Common myeloid progenitor, CD34-positive (primary cell): ENCODE measurements around the gene RAVER2.

Experiments
- CTCF ChIA-PET: fragments of 350-600 bp; sonication (Branson Sonifier 250); formaldehyde crosslinking; loops from one replicate; lab custom pipeline; 2021; ENCODE audit warnings: antibody characterized with exemption; lab: Charles Lee
- POLR2A ChIA-PET: fragments of 350-600 bp; sonication (Branson Sonifier 250); formaldehyde crosslinking; loops from one replicate; lab custom pipeline; 2021; ENCODE audit warnings: antibody characterized with exemption; lab: Charles Lee
- DNase-seq, 3 donors: peaks; one replicate each; pipeline versions ENCODE4 v3.0.0 to v3.0.0-alpha.2; 2013
- H3K27ac ChIP-seq, 2 experiments: 1 replicate in 1 of 2; 2 replicates in 1 of 2; pipeline ENCODE4 v1.7.0; 2013; ENCODE audit warnings: inconsistent platforms in 2 of 2, low read length in 2 of 2, mild to moderate bottlenecking in 2 of 2, low read depth in 1 of 2, moderate library complexity in 1 of 2; ENCODE audit not compliant: severe bottlenecking in 2 of 2, insufficient read depth in 1 of 2, poor library complexity in 1 of 2
- H3K27me3 ChIP-seq, 5 experiments: replicated peaks in 2 of 5; 1 replicate in 3 of 5; 2 replicates in 2 of 5; pipeline versions ENCODE4 v1.6.1 to v1.7.0; 2013; ENCODE audit warnings: low read length in 4 of 5, mild to moderate bottlenecking in 2 of 5, moderate library complexity in 2 of 5, inconsistent platforms in 1 of 5; ENCODE audit not compliant: insufficient read depth in 5 of 5, control insufficient read depth in 4 of 5
- H3K36me3 ChIP-seq, 4 experiments: 1 replicate in 2 of 4; 2 replicates in 2 of 4; pipeline versions ENCODE4 v1.6.1 to v1.7.0; 2013; ENCODE audit warnings: low read length in 3 of 4, control low read depth in 1 of 4, mild to moderate bottlenecking in 1 of 4; ENCODE audit not compliant: control insufficient read depth in 4 of 4, insufficient read depth in 4 of 4
- H3K4me1 ChIP-seq, 4 experiments: 1 replicate in 3 of 4; 2 replicates in 1 of 4; pipeline versions ENCODE4 v1.6.1 to v1.7.1; 2013; ENCODE audit warnings: low read length in 3 of 4, mild to moderate bottlenecking in 3 of 4, control low read depth in 1 of 4, inconsistent platforms in 1 of 4, moderate library complexity in 1 of 4; ENCODE audit not compliant: control insufficient read depth in 4 of 4, insufficient read depth in 4 of 4; ENCODE audit errors: control extremely low read depth in 1 of 4
- H3K4me3 ChIP-seq, 7 experiments: 1 replicate in 4 of 7; 2 replicates in 3 of 7; pipeline versions ENCODE4 v1.5.1 to v1.7.0; 2013; ENCODE audit warnings: mild to moderate bottlenecking in 7 of 7, low read length in 6 of 7, moderate library complexity in 6 of 7, inconsistent platforms in 2 of 7, low read depth in 2 of 7, control low read depth in 1 of 7; ENCODE audit not compliant: insufficient read depth in 4 of 7, control insufficient read depth in 1 of 7; ENCODE audit errors: extremely low read depth in 1 of 7
- H3K9me3 ChIP-seq, 5 experiments: 1 replicate in 4 of 5; 2 replicates in 1 of 5; pipeline versions ENCODE4 v1.6.1 to v1.7.1; 2013; ENCODE audit warnings: low read length in 4 of 5, mild to moderate bottlenecking in 2 of 5, inconsistent platforms in 1 of 5, low read depth in 1 of 5, moderate library complexity in 1 of 5; ENCODE audit not compliant: control insufficient read depth in 4 of 5, insufficient read depth in 2 of 5; ENCODE audit errors: control extremely low read depth in 1 of 5
- WGBS: methylation state at CpG from one replicate; pipeline ENCODE4 v1.1.5; 2013; ENCODE audit not compliant: insufficient coverage; 5-methylcytosine and 5-hydroxymethylcytosine counted together

RAVER2 gene

DNA sequence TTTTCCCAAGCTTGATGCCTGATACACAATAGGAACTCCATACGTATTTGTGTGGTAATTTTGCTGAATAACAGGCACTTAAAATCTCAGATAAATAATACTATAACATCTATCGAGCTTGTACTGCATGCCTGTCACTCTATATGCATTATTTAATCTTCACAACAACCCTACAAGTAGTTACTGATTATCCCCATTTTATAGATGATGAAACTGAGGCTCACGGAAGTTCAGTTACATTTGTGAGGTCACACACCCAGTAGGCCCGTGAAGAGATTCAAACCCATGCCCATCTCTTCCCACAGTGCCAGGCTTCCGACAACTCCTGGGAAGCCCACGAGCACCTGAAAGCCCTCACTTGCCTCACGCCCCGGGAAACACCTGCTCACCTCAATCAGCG lies 98.8 kb downstream of the RAVER2 start:
- H3K9me3 ChIP-seq: no peaks in the 10 kb centered on the region
- H3K27ac ChIP-seq: no peak overlapping the region
- H3K27me3 ChIP-seq: no peaks in the 10 kb centered on the region
- H3K36me3 ChIP-seq: peaks cover 14 to 89% (median 69%) of the 10 kb centered on the region in 4 experiments
- no peak for DNase-seq
- CTCF ChIA-PET: interaction anchor here (0.6 kb wide), 1 partner anchor 47 kb away, joined by 3 read pairs; no protein-coding TSS in a partner anchor
- H3K4me1 ChIP-seq: no peaks in the 10 kb centered on the region
- no peak overlapping the region for H3K4me3 ChIP-seq
- POLR2A ChIA-PET: no interaction called here
- over 99% methylated on average over 8 of the region's 9 CpGs for WGBS

DNA sequence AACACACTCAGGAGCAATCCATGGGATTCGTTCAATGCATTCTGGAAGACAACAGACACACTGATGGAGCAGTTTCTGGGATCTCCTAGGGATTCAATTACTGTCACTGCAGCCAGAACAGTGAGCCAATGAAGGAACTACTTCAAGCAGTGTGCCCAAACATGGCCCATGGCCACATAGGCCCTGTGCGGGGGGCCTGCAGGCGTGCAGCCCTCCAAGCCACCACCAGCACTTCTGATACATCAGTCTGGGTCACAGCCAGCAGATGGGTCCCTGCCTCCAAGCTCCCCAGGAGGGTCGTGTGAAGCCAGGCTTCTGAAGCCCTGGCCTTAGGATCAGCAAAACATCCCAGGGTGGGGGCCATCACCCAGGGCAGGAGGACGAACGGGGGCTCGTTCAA lies 99.3 kb downstream of the RAVER2 start:
- CTCF ChIA-PET: interaction anchor here (0.6 to 0.9 kb wide), 2 partner anchors 9 to 47 kb away, joined by 3 read pairs; no protein-coding TSS in a partner anchor
- H3K4me1 ChIP-seq: no peaks in the 10 kb centered on the region
- no peak overlapping the region for H3K4me3 ChIP-seq
- no peak for DNase-seq
- 97% methylated on average over 7 of the region's 7 CpGs for WGBS
- no peaks in the 10 kb centered on the region for H3K27me3 ChIP-seq
- H3K9me3 ChIP-seq: no peaks in the 10 kb centered on the region
- H3K27ac ChIP-seq: no peak overlapping the region
- POLR2A ChIA-PET: no interaction called here
- H3K36me3 ChIP-seq: peaks cover 15 to 93% (median 70%) of the 10 kb centered on the region in 4 experiments

DNA sequence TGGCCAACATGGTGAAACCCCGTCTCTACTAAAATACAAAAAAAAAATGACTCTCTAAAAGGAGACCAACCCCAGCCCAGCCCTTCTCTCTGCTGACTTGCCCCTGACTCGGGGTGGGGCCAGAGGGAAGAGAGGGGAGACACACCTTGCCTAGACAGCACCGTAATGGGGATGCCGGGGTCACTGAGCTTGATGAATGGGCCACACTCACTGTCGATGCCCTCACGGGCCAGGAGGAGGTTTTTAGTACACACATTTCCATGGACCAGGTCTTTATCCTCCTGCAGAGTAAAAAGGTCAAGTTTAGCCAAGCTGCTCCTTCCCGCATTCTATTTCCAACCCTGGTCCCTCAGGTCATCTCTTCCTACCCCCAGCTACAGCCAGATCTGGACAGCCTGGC lies 99.7 kb downstream of the RAVER2 start:
- CTCF ChIA-PET: interaction anchor here (0.9 kb wide), 1 partner anchor 9 kb away, joined by 3 read pairs; no protein-coding TSS in a partner anchor

DNA sequence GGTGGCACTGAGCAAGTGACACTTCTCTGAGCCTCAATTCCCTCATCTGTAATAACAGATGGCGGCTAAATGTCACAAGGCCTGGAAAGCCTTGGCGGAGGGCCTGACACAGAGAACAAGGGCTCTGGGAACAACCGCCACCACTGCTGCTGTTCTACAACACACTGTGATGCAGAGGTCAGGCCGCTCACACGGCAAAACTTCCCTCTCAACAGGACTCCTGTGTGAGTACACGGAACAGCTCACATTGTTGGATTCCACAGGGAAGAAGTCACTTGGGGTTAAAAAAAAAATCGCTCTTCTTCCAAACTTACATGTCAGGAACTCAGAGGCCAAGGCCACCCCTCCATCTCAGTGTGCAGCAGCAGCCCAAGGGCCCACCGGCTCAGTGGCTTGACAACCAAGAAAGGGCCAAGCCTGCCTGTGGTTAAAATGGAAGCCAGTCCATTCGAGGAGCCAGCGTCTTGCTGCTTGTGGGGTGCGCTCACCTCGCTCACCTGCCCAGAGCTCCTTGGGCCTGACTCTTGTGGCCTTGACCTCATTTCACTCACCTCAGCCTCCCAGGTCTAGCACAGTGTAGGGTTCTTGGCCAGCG lies 101.1 kb downstream of the RAVER2 start:
- Histone ChIP-seq H3K9me3 (no peaks in the 10 kb centered on the region), H3K36me3 (peaks cover 13 to 93% (median 69%) of the 10 kb centered on the region in 4 experiments), H3K27ac (no peak overlapping the region), H3K4me1 (no peaks in the 10 kb centered on the region), H3K27me3 (no peaks in the 10 kb centered on the region), H3K4me3 (no peak overlapping the region)
- whole genome bisulfite sequencing: 98% methylated on average over 12 of the region's 13 CpGs
- CTCF ChIA-PET: no interaction called here
- DNase-seq: no peak
- POLR2A ChIA-PET: no interaction called here

More for the DNA sequence above, 99.7 kb downstream of the RAVER2 start:
- POLR2A ChIA-PET: no interaction called here
- DNase-seq: no peak
- H3K27ac ChIP-seq: no peak overlapping the region
- WGBS: 91% methylated on average over 5 of the region's 7 CpGs
- peaks cover 15 to 93% (median 68%) of the 10 kb centered on the region in 4 experiments for H3K36me3 ChIP-seq
- no peaks in the 10 kb centered on the region for H3K4me1 ChIP-seq
- H3K4me3 ChIP-seq: no peak overlapping the region
- H3K27me3 ChIP-seq: no peaks in the 10 kb centered on the region
- no peaks in the 10 kb centered on the region for H3K9me3 ChIP-seq

DNA sequence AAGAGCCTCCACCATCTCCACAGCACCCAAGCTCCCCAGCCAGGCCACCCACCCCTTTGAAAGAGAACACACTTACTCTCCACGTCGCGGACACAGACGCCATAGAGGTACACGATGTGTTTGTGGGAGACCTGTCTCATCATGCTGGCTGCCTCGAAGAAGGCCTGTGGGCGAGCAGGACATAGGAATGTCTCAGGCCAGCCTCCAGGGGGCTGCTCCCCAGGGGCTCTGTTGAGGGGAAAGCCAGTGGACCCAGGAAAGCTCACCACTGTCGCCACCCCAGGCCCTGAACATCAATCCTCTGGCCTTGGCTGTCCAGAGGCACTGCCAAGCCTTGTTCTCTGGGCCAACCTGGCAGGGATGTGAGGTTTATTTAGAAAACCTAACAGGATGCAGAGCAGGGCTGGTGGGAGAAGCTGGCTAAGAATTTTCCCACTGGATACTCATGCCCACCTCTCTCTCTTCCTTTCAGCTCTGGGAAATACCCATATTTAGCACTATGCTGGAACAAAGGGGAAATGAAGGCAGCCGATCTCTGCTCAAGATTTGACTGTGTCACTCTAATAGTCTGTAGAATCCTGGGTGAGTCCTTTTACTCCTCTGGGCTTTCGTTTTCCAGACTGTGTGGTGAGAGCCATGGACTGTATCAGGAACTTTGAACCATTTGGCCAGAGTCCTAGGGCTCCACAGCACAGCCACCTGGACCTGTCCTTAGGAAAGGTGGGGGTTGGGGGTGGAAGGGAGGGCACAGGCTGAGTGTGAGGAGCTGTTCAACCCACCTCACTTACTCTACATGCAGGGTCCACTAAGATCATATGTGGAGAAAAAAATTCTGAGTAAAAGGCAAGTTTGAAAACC lies 101.9 kb downstream of the RAVER2 start:
- Histone ChIP-seq H3K27ac (no peak overlapping the region), H3K9me3 (no peaks in the 10 kb centered on the region), H3K36me3 (peaks cover 8 to 89% (median 62%) of the 10 kb centered on the region in 4 experiments), H3K4me3 (no peak overlapping the region), H3K4me1 (peaks cover 0 to under 1% (median 0%) of the 10 kb centered on the region in 4 experiments), H3K27me3 (no peaks in the 10 kb centered on the region)
- ChIA-PET POLR2A (no interaction called here), CTCF (interaction anchor here (1.3 kb wide), 2 partner anchors 40 to 151 kb away, joined by 3 read pairs; no protein-coding TSS in a partner anchor)
- DNase-seq: no peak
- 98% methylated on average over 9 of the region's 10 CpGs for WGBS

DNA sequence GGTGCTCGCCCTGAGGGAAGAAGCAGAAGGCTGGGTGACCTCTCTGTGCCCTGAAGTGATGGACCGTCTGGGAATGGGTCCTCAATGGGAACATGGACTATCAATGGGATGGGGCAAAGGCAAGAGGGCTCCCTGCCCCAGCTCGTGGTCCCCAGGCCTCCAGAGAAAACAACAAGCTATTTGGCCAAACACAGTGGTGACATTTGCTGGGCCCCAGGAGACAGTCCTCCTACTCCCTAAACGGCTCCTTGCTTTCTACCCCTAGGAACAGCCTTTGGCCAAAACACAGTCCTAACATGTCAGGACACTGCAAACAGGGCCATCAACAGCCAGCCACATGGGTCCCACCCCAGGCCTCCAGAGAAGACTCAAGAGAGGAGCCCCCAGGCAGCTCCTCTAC lies 102.8 kb downstream of the RAVER2 start:
- H3K4me3 ChIP-seq: no peak overlapping the region
- CTCF ChIA-PET: interaction anchor here (1.3 kb wide), 2 partner anchors 41 to 150 kb away, joined by 3 read pairs; no protein-coding TSS in a partner anchor
- no peaks in the 10 kb centered on the region for H3K27me3 ChIP-seq
- no peak overlapping the region for H3K27ac ChIP-seq
- no peaks in the 10 kb centered on the region for H3K9me3 ChIP-seq
- POLR2A ChIA-PET: no interaction called here
- H3K36me3 ChIP-seq: peaks cover 8 to 89% (median 66%) of the 10 kb centered on the region in 4 experiments
- peaks cover 0 to 2% (median 0%) of the 10 kb centered on the region in 4 experiments for H3K4me1 ChIP-seq
- DNase-seq: no peak
- 82% methylated on average over 4 of the region's 4 CpGs for WGBS
